ENCODE measurements around the gene IDI2.

The IDI2 gene

DNA sequence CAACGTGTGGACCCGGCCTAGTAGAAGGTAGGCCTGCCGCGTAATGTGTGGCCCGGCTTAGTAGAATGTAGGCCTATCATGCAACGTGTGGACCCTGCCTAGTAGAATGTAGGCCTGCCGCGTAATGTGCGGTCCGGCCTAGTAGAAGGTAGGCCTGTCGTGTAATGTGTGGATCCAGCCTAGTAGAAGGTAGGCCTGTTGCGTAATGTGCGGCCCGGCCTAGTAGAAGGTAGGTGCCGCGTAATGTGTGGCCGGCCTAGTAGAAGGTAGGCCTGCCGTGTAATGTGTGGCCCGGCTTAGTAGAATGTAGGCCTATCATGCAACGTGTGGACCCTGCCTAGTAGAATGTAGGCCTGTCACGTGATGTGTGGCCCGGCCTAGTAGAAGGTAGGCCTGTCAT is 49.3 kb downstream of the IDI2 start:
- no peak for DNase-seq

GRCh38 chr10:974785-975074 is 50.9 kb downstream of the IDI2 start:
- no peak for DNase-seq

DNA sequence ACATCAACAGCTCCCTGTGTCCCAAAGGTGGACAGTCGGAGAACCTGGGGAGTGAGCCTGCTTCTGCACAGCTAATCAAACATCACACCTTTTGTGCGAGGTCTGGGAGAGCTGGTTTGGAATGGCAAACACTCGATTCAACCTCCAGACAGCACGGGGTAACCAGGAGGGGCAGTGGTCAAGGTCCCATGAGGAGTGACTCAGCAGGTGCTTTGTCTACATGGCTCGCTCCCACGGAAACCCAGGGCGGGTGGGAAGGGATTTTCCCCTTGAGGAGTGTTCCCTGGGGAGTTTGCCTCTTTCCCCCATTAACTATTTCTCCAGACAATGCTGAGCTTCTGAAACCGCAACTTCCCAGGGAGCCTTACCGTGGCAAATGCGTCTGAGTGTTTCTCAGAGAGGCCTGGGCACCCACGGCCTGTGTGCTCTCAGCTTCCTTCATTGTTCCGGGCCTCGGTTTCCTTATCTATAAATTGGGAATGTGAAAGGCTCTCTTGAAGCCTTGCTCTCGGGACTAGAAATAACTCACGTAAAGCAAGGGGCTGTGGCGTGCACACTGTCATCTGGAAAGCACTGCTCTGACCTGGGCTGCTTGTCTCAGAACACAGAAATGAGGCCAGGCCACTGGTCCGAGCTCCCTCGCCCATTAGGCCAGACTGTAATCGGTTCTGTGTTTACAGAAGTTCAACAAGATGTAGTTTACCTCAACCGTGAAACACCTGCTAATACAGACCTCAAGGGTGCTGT is 51.4 kb downstream of the IDI2 start:
- DNase-seq = no peak

DNA sequence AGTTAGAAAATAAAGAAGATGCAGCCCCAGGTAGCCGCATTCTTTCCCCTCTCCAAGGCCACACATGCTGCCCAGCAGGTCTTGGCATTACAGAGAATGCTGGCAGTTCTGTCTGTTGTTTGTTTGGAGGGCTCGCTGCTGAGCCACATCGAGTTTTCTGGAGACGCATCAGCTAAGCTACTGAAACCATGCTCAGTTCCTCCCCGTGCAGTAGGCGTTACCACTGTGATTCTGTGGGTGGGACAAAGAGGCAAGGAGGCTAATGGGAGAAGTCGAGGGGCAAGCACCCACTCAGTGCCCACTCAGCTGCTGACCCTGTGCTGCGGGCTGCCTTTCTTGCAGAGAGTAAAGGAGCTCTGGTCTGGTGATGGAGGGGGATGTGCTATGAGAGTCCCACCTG is 52.9 kb downstream of the IDI2 start:
- no peak for DNase-seq

- no peak for DNase-seq
Observed at GRCh38 chr10:971613-972012, 54.0 kb downstream of the IDI2 start.

GRCh38 chr10:971150-971542 is 54.5 kb downstream of the IDI2 start:
- DNase-seq = no peak

GRCh38 chr10:970311-971149 is 55.1 kb downstream of the IDI2 start:
- DNase-seq = no peak

GRCh38 chr10:969473-970150 is 56.0 kb downstream of the IDI2 start:
- DNase-seq = no peak
